Endothelial cell of umbilical vein (primary cell): ENCODE results near the gene FHIT. TPM values are rescaled to one million over a fixed set of nuclear protein-coding genes. Genes with fewer than 3 reads are reported as not detected.

Source experiments
- BruUV-seq: library from RNA; stranded (reverse); fragments of 400-500 nt; replicated peaks from 2 replicates; lab custom pipeline; 2021; lab: Mats Ljungman, UMichigan
- CTCF ChIA-PET: fragments of 300-600, 350-600 bp; sonication (Branson Sonifier 250); formaldehyde crosslinking; loops from one replicate; lab custom pipeline; 2021; ENCODE audit warnings: antibody characterized with exemption, inconsistent platforms; lab: Charles Lee
- POLR2A ChIA-PET: fragments of 300-600, 350-600 bp; sonication (Branson Sonifier 250); formaldehyde crosslinking; loops from one replicate; lab custom pipeline; 2021; ENCODE audit warnings: antibody characterized with exemption, inconsistent platforms; lab: Charles Lee
- DNase-seq: peaks from one replicate; pipeline ENCODE4 v3.0.0-alpha.2; 2011; ENCODE audit warnings: low read depth, low spot score
- FAIRE-seq: peaks from 2 replicates; lab custom pipeline; 2011; peaks lifted over from hg19 to GRCh38; lab: Jason Lieb, UNC
- H2AFZ ChIP-seq: 2 replicates; pipeline ENCODE4 v1.6.0; 2012; ENCODE audit warnings: low read depth, low read length, control low read depth, inconsistent platforms
- H3K27ac ChIP-seq: 2 replicates; pipeline ENCODE4 v1.5.1; 2011; ENCODE audit warnings: low read depth, mild to moderate bottlenecking, control low read depth, low read length, moderate library complexity; ENCODE audit not compliant: insufficient read depth
- H3K27me3 ChIP-seq, 2 experiments: 2 replicates each; pipeline versions ENCODE4 v1.6.0 to v1.6.1; 2011; ENCODE audit warnings: low read length in 2 of 2, mixed read lengths in 1 of 2; ENCODE audit not compliant: control insufficient read depth in 2 of 2, insufficient read depth in 2 of 2
- H3K36me3 ChIP-seq, 2 experiments: 2 replicates in 1 of 2; 3 replicates in 1 of 2; pipeline ENCODE4 v1.5.1; 2011; ENCODE audit warnings: low read length in 2 of 2, mild to moderate bottlenecking in 1 of 2, moderate library complexity in 1 of 2; ENCODE audit not compliant: control insufficient read depth in 2 of 2, insufficient read depth in 2 of 2; ENCODE audit errors: extremely low read depth in 1 of 2
- H3K4me1 ChIP-seq: 3 replicates; pipeline ENCODE4 v1.5.1; 2011; ENCODE audit warnings: mild to moderate bottlenecking, low read length; ENCODE audit not compliant: control insufficient read depth, insufficient read depth; ENCODE audit errors: extremely low read depth
- H3K4me2 ChIP-seq: 2 replicates; pipeline ENCODE4 v1.6.1; 2011; ENCODE audit warnings: low read length, control low read depth, mixed read lengths; ENCODE audit not compliant: insufficient read depth
- H3K4me3 ChIP-seq, 3 experiments: fragments of 200-600 bp in 1 of 3; sonication (generic), shearing (Covaris generic) in 1 of 3; replicated peaks in 1 of 3; 2 replicates each; pipeline ENCODE4 v1.5.1; 2011 to 2016; ENCODE audit warnings: control low read depth in 3 of 3, low read length in 3 of 3, mild to moderate bottlenecking in 2 of 3, inconsistent platforms in 1 of 3, low read depth in 1 of 3, moderate library complexity in 1 of 3; ENCODE audit not compliant: insufficient read depth in 1 of 3
- H3K79me2 ChIP-seq: 2 replicates; pipeline ENCODE4 v1.6.0; 2012; ENCODE audit warnings: low read length, inconsistent platforms; ENCODE audit not compliant: control insufficient read depth, insufficient read depth
- H3K9ac ChIP-seq: replicated peaks from 2 replicates; pipeline ENCODE3; 2011; ENCODE audit warnings: low read length, control low read depth; ENCODE audit not compliant: insufficient read depth; ENCODE audit errors: extremely low read depth
- H3K9me1 ChIP-seq: replicated peaks from 3 replicates; pipeline ENCODE4 v1.6.0; 2011; ENCODE audit warnings: mild to moderate bottlenecking, low read length; ENCODE audit not compliant: control insufficient read depth, insufficient read depth; ENCODE audit errors: extremely low read depth
- H3K9me3 ChIP-seq: replicated peaks from 2 replicates; pipeline ENCODE4 v1.5.1; 2012; ENCODE audit warnings: low read length, inconsistent platforms; ENCODE audit not compliant: control insufficient read depth, insufficient read depth
- H4K20me1 ChIP-seq: replicated peaks from 2 replicates; pipeline ENCODE3; 2011; ENCODE audit warnings: mild to moderate bottlenecking, low read length; ENCODE audit not compliant: control insufficient read depth, insufficient read depth; ENCODE audit errors: extremely low read depth
- CTCF ChIP-seq, 2 donors: IDR thresholded peaks; 1 replicate in 1 of 2; 2 replicates in 1 of 2; pipeline ENCODE4 v1.5.1; 2011; ENCODE audit warnings: low read length in 2 of 2, mild to moderate bottlenecking in 2 of 2, moderate library complexity in 2 of 2, control low read depth in 1 of 2, inconsistent platforms in 1 of 2, low read depth in 1 of 2; ENCODE audit not compliant: insufficient read depth in 1 of 2; ENCODE audit errors: extremely low read depth in 1 of 2
- EZH2 ChIP-seq: IDR thresholded peaks from 2 replicates; pipeline ENCODE4 v1.6.1; 2012; ENCODE audit warnings: borderline replicate concordance, low read depth, mild to moderate bottlenecking, moderate library complexity, low read length, inconsistent platforms; ENCODE audit not compliant: severe bottlenecking
- FOS ChIP-seq: IDR thresholded peaks from 2 replicates; pipeline ENCODE4 v1.6.1; 2011; ENCODE audit warnings: mild to moderate bottlenecking, low read length, moderate library complexity, borderline replicate concordance; ENCODE audit not compliant: insufficient read depth
- GATA2 ChIP-seq: IDR thresholded peaks from 2 replicates; pipeline ENCODE4 v1.7.0; 2011; ENCODE audit warnings: low read depth, mild to moderate bottlenecking, moderate library complexity, mixed read lengths, low read length; ENCODE audit not compliant: insufficient read length, insufficient read depth
- JUN ChIP-seq: IDR thresholded peaks from 2 replicates; pipeline ENCODE4 v1.6.1; 2011; ENCODE audit warnings: borderline replicate concordance, low read depth; ENCODE audit not compliant: insufficient read length, insufficient read depth
- MAX ChIP-seq: IDR thresholded peaks from 2 replicates; pipeline ENCODE4 v1.6.1; 2011; ENCODE audit not compliant: insufficient read depth, insufficient read length
- MYC ChIP-seq: IDR thresholded peaks from one replicate; pipeline ENCODE4 v1.6.1; 2011; ENCODE audit warnings: mild to moderate bottlenecking, low read depth, low read length
- POLR2A ChIP-seq: IDR thresholded peaks from 2 replicates; pipeline ENCODE4 v1.6.1; 2012; ENCODE audit warnings: low read depth, mild to moderate bottlenecking, control low read depth, low read length
- POLR2AphosphoS5 ChIP-seq: IDR thresholded peaks from 2 replicates; pipeline ENCODE4 v1.6.1; 2012; ENCODE audit warnings: low read depth, mild to moderate bottlenecking, control low read depth, low read length, moderate library complexity; ENCODE audit not compliant: insufficient read depth
- dilution Hi-C: fragments of 300-500 bp; cut with MboI; formaldehyde crosslinking; loops from one replicate; pipeline ENCODE4 v1.15.0; 2019; ENCODE audit warnings: low sequenced_read_pairs; ENCODE audit not compliant: extremely low pct_ligation_motif_present
- intact Hi-C: fragments of 100-400 bp; cut with micrococcal nuclease; formaldehyde crosslinking; loops from one replicate; pipeline ENCODE4 v1.10.0; 2022
- polyA plus RNA-seq, 4 experiments: library from polyadenylated mRNA; depleted of rRNA in 3 of 4; stranded (reverse) in 3 of 4; unstranded in 1 of 4; fragments of >200 nt; gene quantifications; 2 replicates each; pipeline versions ENCODE4 v1.2.1 to v1.2.3, GENCODE V29; 2011 to 2012; ENCODE audit warnings: missing spikeins in 1 of 4
- total RNA-seq: library from RNA; stranded (reverse); gene quantifications from 2 replicates; pipeline ENCODE4 v1.2.3, GENCODE V29; 2021

FHIT gene
- total and polyA plus RNA-seq, 2 donors (not counting 3 experiments of a cell fraction or from before 2014, with no cell fraction given), result 0.47 to 2.2 TPM

GRCh38 chr3:60107275-60107674 is 1144.0 kb downstream of the FHIT start:
- DNase-seq (no peak), FAIRE-seq (no peak)
- CTCF ChIA-PET, result no interaction called here

More at GRCh38 chr3:60107275-60107674, 1144.0 kb downstream of the FHIT start:
- H3K27me3 ChIP-seq, result no peaks in the 10 kb centered on the region
- no peak overlapping the region for H3K4me2 ChIP-seq
- dilution Hi-C loops, result no loop called here
- H3K4me1 ChIP-seq, result no peaks in the 10 kb centered on the region
- H4K20me1 ChIP-seq, result no peaks in the 10 kb centered on the region
- H3K9me3 ChIP-seq, result no peaks in the 10 kb centered on the region
- H3K79me2 ChIP-seq, result no peaks in the 10 kb centered on the region
- intact Hi-C loops, result no loop called here
- H3K9me1 ChIP-seq, result no peaks in the 10 kb centered on the region
- POLR2A ChIA-PET, result no interaction called here
- BruUV-seq, result no TSS peak
- H3K27ac ChIP-seq, result no peak overlapping the region
- no peak overlapping the region for H3K9ac ChIP-seq
- H3K36me3 ChIP-seq, result no peaks in the 10 kb centered on the region
- no peak overlapping the region for H3K4me3 ChIP-seq
- TF ChIP-seq POLR2A (no peak), CTCF (IDR thresholded peaks at IDR 0.05; ENCODE audit: extremely low read depth in 1 of 2, insufficient read depth in 1 of 2, low read depth in 1 of 2, low read length in 2 of 2) (no peak), EZH2 (no peak), GATA2 (no peak), MAX (no peak), JUN (no peak), FOS (no peak), POLR2AphosphoS5 (no peak), MYC (no peak)
- H2AFZ ChIP-seq, result no peak overlapping the region
